Neuronal stem cell (in vitro differentiated cells): ENCODE results near the gene GBP2. TPM values are rescaled to one million over a fixed set of nuclear protein-coding genes. Genes with fewer than 3 reads are reported as not detected.
A peak's percentile ranks its signal among the peaks of the same experiment; 100 is the strongest.

Experiments
- DNase-seq: peaks from one replicate; pipeline ENCODE4 v3.0.0-alpha.2; 2013; ENCODE audit warnings: low spot score
- H2AFZ ChIP-seq: one replicate; pipeline ENCODE4 v1.6.1; 2013; ENCODE audit warnings: mild to moderate bottlenecking, low read length, inconsistent platforms
- H2AK5ac ChIP-seq: 2 replicates; pipeline ENCODE4 v1.6.1; 2013; ENCODE audit warnings: low read depth, mild to moderate bottlenecking, inconsistent platforms, low read length, moderate library complexity, mixed read lengths
- H2BK120ac ChIP-seq: 2 replicates; pipeline ENCODE4 v1.6.1; 2013; ENCODE audit warnings: low read depth, mild to moderate bottlenecking, inconsistent platforms, low read length, moderate library complexity, mixed read lengths
- H2BK12ac ChIP-seq: one replicate; pipeline ENCODE4 v1.6.1; 2013; ENCODE audit warnings: low read length, inconsistent platforms
- H2BK15ac ChIP-seq: 2 replicates; pipeline ENCODE4 v1.6.1; 2013; ENCODE audit warnings: mild to moderate bottlenecking, low read length, inconsistent platforms, mixed read lengths
- H2BK5ac ChIP-seq: one replicate; pipeline ENCODE4 v1.6.1; 2013; ENCODE audit warnings: inconsistent platforms, mild to moderate bottlenecking, low read length, moderate library complexity
- H3K14ac ChIP-seq: one replicate; pipeline ENCODE4 v1.6.1; 2013; ENCODE audit warnings: low read length, inconsistent platforms
- H3K18ac ChIP-seq: 2 replicates; pipeline ENCODE4 v1.6.1; 2013; ENCODE audit warnings: low read length, inconsistent platforms
- H3K23ac ChIP-seq: 2 replicates; pipeline ENCODE4 v1.6.1; 2013; ENCODE audit warnings: low read depth, mild to moderate bottlenecking, mixed read lengths, low read length, inconsistent platforms; ENCODE audit not compliant: poor library complexity
- H3K27ac ChIP-seq: replicated peaks from 3 replicates; pipeline ENCODE4 v1.5.1; 2013; ENCODE audit warnings: low read length, inconsistent platforms
- H3K27me3 ChIP-seq, 3 experiments: 2 replicates each; pipeline ENCODE4 v1.6.1; 2013; ENCODE audit warnings: low read length in 3 of 3, mild to moderate bottlenecking in 2 of 3, inconsistent platforms in 1 of 3, low read depth in 1 of 3, mixed read lengths in 1 of 3, moderate library complexity in 1 of 3; ENCODE audit not compliant: control insufficient read depth in 3 of 3, insufficient read depth in 3 of 3
- H3K36me3 ChIP-seq, 2 donors: replicated peaks in 1 of 2; 2 replicates each; pipeline ENCODE4 v1.6.1; 2013; ENCODE audit warnings: low read length in 2 of 2; ENCODE audit not compliant: control insufficient read depth in 2 of 2, insufficient read depth in 2 of 2
- H3K4ac ChIP-seq: 2 replicates; pipeline ENCODE4 v1.6.1; 2013; ENCODE audit warnings: inconsistent platforms, mild to moderate bottlenecking, low read length, moderate library complexity
- H3K4me1 ChIP-seq, 2 donors: 1 replicate in 1 of 2; 2 replicates in 1 of 2; pipeline ENCODE4 v1.6.1; 2013; ENCODE audit warnings: low read length in 2 of 2, low read depth in 1 of 2; ENCODE audit not compliant: control insufficient read depth in 2 of 2, insufficient read depth in 1 of 2
- H3K4me2 ChIP-seq: one replicate; pipeline ENCODE4 v1.6.1; 2013; ENCODE audit warnings: mild to moderate bottlenecking, low read length, inconsistent platforms; ENCODE audit not compliant: insufficient read depth, poor library complexity, severe bottlenecking
- H3K4me3 ChIP-seq, 2 donors: 2 replicates each; pipeline ENCODE4 v1.5.1; 2013; ENCODE audit warnings: low read length in 2 of 2, mild to moderate bottlenecking in 2 of 2, inconsistent platforms in 1 of 2, moderate library complexity in 1 of 2
- H3K79me1 ChIP-seq: one replicate; pipeline ENCODE4 v1.6.1; 2013; ENCODE audit warnings: low read depth, mild to moderate bottlenecking, inconsistent platforms, low read length, moderate library complexity
- H3K9ac ChIP-seq: one replicate; pipeline ENCODE4 v1.6.1; 2013; ENCODE audit warnings: mild to moderate bottlenecking, low read depth, low read length, inconsistent platforms; ENCODE audit not compliant: poor library complexity
- H3K9me3 ChIP-seq, 2 donors: replicated peaks in 1 of 2; 2 replicates each; pipeline versions ENCODE3 to v1.6.1; 2013; ENCODE audit warnings: low read length in 2 of 2, mild to moderate bottlenecking in 2 of 2, inconsistent platforms in 1 of 2, low read depth in 1 of 2, mixed read lengths in 1 of 2, moderate library complexity in 1 of 2; ENCODE audit not compliant: control insufficient read depth in 2 of 2, insufficient read depth in 1 of 2
- H4K8ac ChIP-seq: one replicate; pipeline ENCODE4 v1.6.1; 2013; ENCODE audit warnings: low read depth, mild to moderate bottlenecking, inconsistent platforms, low read length, moderate library complexity
- H4K91ac ChIP-seq: one replicate; pipeline ENCODE4 v1.6.1; 2013; ENCODE audit warnings: low read length, low read depth, mild to moderate bottlenecking, inconsistent platforms; ENCODE audit not compliant: poor library complexity
- WGBS, 2 donors: extraction: QIAGEN DNeasy Blood & Tissue Kit; methylation state at CpG; one replicate each; pipeline ENCODE4 v1.1.7; 2013; ENCODE audit warnings: missing lambda C conversion rate in 2 of 2, mixed read lengths in 1 of 2; ENCODE audit not compliant: insufficient read length in 2 of 2, insufficient replicate concordance in 1 of 2; ENCODE audit errors: extremely low coverage in 2 of 2; 5-methylcytosine and 5-hydroxymethylcytosine counted together
- polyA plus RNA-seq, 2 experiments: library from polyadenylated mRNA; stranded (reverse); fragments of 200-250 nt; gene quantifications; one replicate each; pipeline ENCODE4 v1.2.3, GENCODE V29; 2013

Gene GBP2
- not detected for polyA plus RNA-seq (2013, experiment 1 of 2)
- not detected for polyA plus RNA-seq (2013, experiment 2 of 2)

GRCh38 chr1:89125913-89126580 lies at the start of gene GBP2:
TSS of gene GBP2 (minus strand) at chr1:89126114. CDS start at chr1:89121966, 4,148 bp downstream.
- no peak within 1 kb of the TSS for H3K4me2 ChIP-seq
- H3K4me1 ChIP-seq: no peaks in the 10 kb centered on the region
- H2BK12ac ChIP-seq: no peak within 1 kb of the TSS
- no peak within 1 kb of the TSS for H2AK5ac ChIP-seq
- no peak within 1 kb of the TSS for H3K4me3 ChIP-seq
- no peaks in the 10 kb centered on the region for H3K9me3 ChIP-seq
- DNase-seq: no peak
- H3K14ac ChIP-seq: no peak within 1 kb of the TSS
- no peak within 1 kb of the TSS for H3K18ac ChIP-seq
- no CpG with 5 or more reads among the region's 6 CpGs for WGBS, 2 donors
- H2BK5ac ChIP-seq: no peak within 1 kb of the TSS
- H4K8ac ChIP-seq: no peak within 1 kb of the TSS
- H3K23ac ChIP-seq: no peak within 1 kb of the TSS
- H4K91ac ChIP-seq: no peak within 1 kb of the TSS
- H3K27me3 ChIP-seq: no peaks in the 10 kb centered on the region
- no peak within 1 kb of the TSS for H3K4ac ChIP-seq
- no peaks in the 10 kb centered on the region for H3K79me1 ChIP-seq
- peak within 1 kb of the TSS; percentile 15 for H2AFZ ChIP-seq
- no peak within 1 kb of the TSS for H3K9ac ChIP-seq
- no peaks in the 10 kb centered on the region for H3K36me3 ChIP-seq
- H2BK15ac ChIP-seq: no peak within 1 kb of the TSS
- no peak within 1 kb of the TSS for H3K27ac ChIP-seq
- no peak within 1 kb of the TSS for H2BK120ac ChIP-seq

GRCh38 chr1:89174491-89174890 lies 48.6 kb upstream of the GBP2 start:
- no peak overlapping the region for H2BK15ac ChIP-seq
- no peak overlapping the region for H3K4me2 ChIP-seq
- no peak overlapping the region for H4K8ac ChIP-seq
- no peak overlapping the region for H3K4me3 ChIP-seq
- H3K27me3 ChIP-seq: no peaks in the 10 kb centered on the region
- no peak for DNase-seq
- H3K18ac ChIP-seq: no peak overlapping the region
- H2AFZ ChIP-seq: no peak overlapping the region
- no peak overlapping the region for H3K9ac ChIP-seq
- H3K9me3 ChIP-seq: no peaks in the 10 kb centered on the region
- H3K4ac ChIP-seq: no peak overlapping the region
- H2BK5ac ChIP-seq: no peak overlapping the region
- H3K27ac ChIP-seq: no peak overlapping the region
- no peak overlapping the region for H2BK120ac ChIP-seq
- no peak overlapping the region for H3K23ac ChIP-seq
- H3K79me1 ChIP-seq: no peaks in the 10 kb centered on the region
- H4K91ac ChIP-seq: no peak overlapping the region
- no peak overlapping the region for H3K14ac ChIP-seq
- H2AK5ac ChIP-seq: no peak overlapping the region
- H3K36me3 ChIP-seq: no peaks in the 10 kb centered on the region
- H3K4me1 ChIP-seq: no peaks in the 10 kb centered on the region
- no CpG with 5 or more reads among the region's 3 CpGs for WGBS, 2 donors
- no peak overlapping the region for H2BK12ac ChIP-seq

GRCh38 chr1:89172468-89173143 lies 46.7 kb upstream of the GBP2 start:
- Histone ChIP-seq H3K79me1 (no peaks in the 10 kb centered on the region), H3K36me3 (no peaks in the 10 kb centered on the region), H2BK5ac (no peak overlapping the region), H3K23ac (no peak overlapping the region), H3K4me3 (no peak overlapping the region), H3K27me3 (no peaks in the 10 kb centered on the region), H4K8ac (no peak overlapping the region), H3K14ac (no peak overlapping the region), H3K4me1 (no peaks in the 10 kb centered on the region), H2AFZ (no peak overlapping the region), H3K9me3 (no peaks in the 10 kb centered on the region), H2BK12ac (no peak overlapping the region), H3K9ac (no peak overlapping the region), H2BK15ac (no peak overlapping the region), H3K18ac (no peak overlapping the region), H4K91ac (no peak overlapping the region), H3K4me2 (no peak overlapping the region), H2BK120ac (no peak overlapping the region), H3K27ac (no peak overlapping the region), H3K4ac (no peak overlapping the region), H2AK5ac (no peak overlapping the region)
- no peak for DNase-seq
- WGBS, 2 donors: no CpG with 5 or more reads among the region's 4 CpGs

GRCh38 chr1:89171067-89171438 lies 45.1 kb upstream of the GBP2 start:
- no peak overlapping the region for H3K4ac ChIP-seq
- no peaks in the 10 kb centered on the region for H3K79me1 ChIP-seq
- no peaks in the 10 kb centered on the region for H3K4me1 ChIP-seq
- no peak overlapping the region for H2BK120ac ChIP-seq
- H2BK15ac ChIP-seq: no peak overlapping the region
- no peak overlapping the region for H2AFZ ChIP-seq
- no peak overlapping the region for H3K4me3 ChIP-seq
- H4K91ac ChIP-seq: no peak overlapping the region
- H3K14ac ChIP-seq: no peak overlapping the region
- H3K36me3 ChIP-seq: no peaks in the 10 kb centered on the region
- no peak overlapping the region for H2BK12ac ChIP-seq
- H3K27me3 ChIP-seq: no peaks in the 10 kb centered on the region
- no peak overlapping the region for H3K23ac ChIP-seq
- H3K9ac ChIP-seq: no peak overlapping the region
- no peak overlapping the region for H3K18ac ChIP-seq
- no peak for DNase-seq
- H3K9me3 ChIP-seq: no peaks in the 10 kb centered on the region
- no peak overlapping the region for H3K27ac ChIP-seq
- H2AK5ac ChIP-seq: no peak overlapping the region
- H4K8ac ChIP-seq: no peak overlapping the region
- no peak overlapping the region for H3K4me2 ChIP-seq
- H2BK5ac ChIP-seq: no peak overlapping the region
